Motor neuron (in vitro differentiated cells): ENCODE results near the gene OBI1. TPM values are rescaled to one million over a fixed set of nuclear protein-coding genes. Genes with fewer than 3 reads are reported as not detected.

ENCODE experiments used
- ATAC-seq, 8 experiments: fragments of 200-7000 bp; cut with Tn5 transposase; replicated peaks in 6 of 8; 2 replicates each; pipeline ENCODE4 v1.8.0; 2021; ENCODE audit warnings: mild to moderate bottlenecking in 8 of 8, moderate library complexity in 8 of 8
- H3K27ac ChIP-seq, 2 donors: fragments of 250-450 bp; sonication (Bioruptor Pico); 2 replicates each; pipeline ENCODE4 v1.9.0; 2021; ENCODE audit warnings: antibody characterized with exemption in 2 of 2, mild to moderate bottlenecking in 2 of 2, moderate library complexity in 1 of 2
- H3K4me1 ChIP-seq, 2 donors: fragments of 250-450 bp; sonication (Bioruptor Pico); replicated peaks in 1 of 2; 2 replicates each; pipeline ENCODE4 v1.6.1; 2021; ENCODE audit warnings: antibody characterized with exemption in 2 of 2, mild to moderate bottlenecking in 2 of 2, moderate library complexity in 1 of 2
- H3K4me3 ChIP-seq, 5 donors: fragments of 250-450 bp; sonication (Bioruptor Pico); 2 replicates each; pipeline ENCODE4 v1.9.0; 2021; ENCODE audit warnings: antibody characterized with exemption in 5 of 5, mild to moderate bottlenecking in 5 of 5, moderate library complexity in 4 of 5
- WGBS, 10 experiments: fragments of 450-650 bp; shearing (Covaris generic); methylation state at CpG; one replicate each; pipeline ENCODE4 v1.0.0; 2022; 5-methylcytosine and 5-hydroxymethylcytosine counted together
- in situ Hi-C, 9 experiments: fragments of 400-800 bp; cut with MboI; loops; one replicate each; pipeline ENCODE4 v1.15.0; 2021; ENCODE audit warnings: low sequenced_read_pairs in 9 of 9, low pct_unique_long_range_greater_than_20kb in 2 of 9; ENCODE audit not compliant: unreplicated experiment in 9 of 9
- total RNA-seq, 8 experiments: library from RNA; unstranded; fragments of 300-600 nt; gene quantifications; 2 replicates each; pipeline versions ENCODE4 v1.2.3 to v1.2.4, GENCODE V29; 2022

The OBI1 gene
- total RNA-seq, result 10 to 100 TPM; 10.1 to 27.4 (median 22.5) TPM

GRCh38 chr13:78658630-78659449, at the start of gene OBI1:
Gene OBI1 (minus strand): TSS chr13:78659155. CDS start chr13:78659120, 35 bp downstream.
- peaks cover 4 to 12% of the 10 kb centered on the region in 2 donors for H3K4me1 ChIP-seq
- WGBS, 10 experiments, result 0 to 52% (median 0%) methylated on average over 3 to 22 of the region's 67 CpGs; no CpG with 5 or more reads in 1 of the 10 experiments
- peak; percentile 86 to 97 (median 94) for ATAC-seq
- peak within 1 kb of the TSS; percentile 69 to 86 (median 84) for H3K4me3 ChIP-seq
- peak within 1 kb of the TSS; percentile 78 to 86 for H3K27ac ChIP-seq
- in situ Hi-C loops, result no loop called here

GRCh38 chr13:78701383-78701782, 42.4 kb upstream of the OBI1 start:
- in situ Hi-C loops, result no loop called here
- 0 to 100% (median 100%) methylated on average over 1 of the region's 1 CpG; no CpG with 5 or more reads in 4 of the 10 experiments for WGBS, 10 experiments
- no peak overlapping the region for H3K4me3 ChIP-seq
- no peak overlapping the region for H3K27ac ChIP-seq
- H3K4me1 ChIP-seq, result no peaks in the 10 kb centered on the region
- no peak for ATAC-seq

GRCh38 chr13:78700121-78700910, 41.4 kb upstream of the OBI1 start:
- Histone ChIP-seq H3K4me1 (no peaks in the 10 kb centered on the region), H3K4me3 (no peak overlapping the region), H3K27ac (no peak overlapping the region)
- 0 to 81% (median 34%) methylated on average over 2 to 3 of the region's 3 CpGs; no CpG with 5 or more reads in 1 of the 10 experiments for WGBS, 10 experiments
- ATAC-seq, result no peak
- in situ Hi-C loops, result no loop called here

GRCh38 chr13:78689011-78689410, 30.1 kb upstream of the OBI1 start:
- no peak for ATAC-seq
- Histone ChIP-seq H3K27ac (no peak overlapping the region), H3K4me3 (no peak overlapping the region), H3K4me1 (no peaks in the 10 kb centered on the region)
- WGBS, 10 experiments, result 0 to 80% (median 63%) methylated on average over 1 to 2 of the region's 2 CpGs; no CpG with 5 or more reads in 1 of the 10 experiments
- in situ Hi-C loops, result no loop called here

- Histone ChIP-seq H3K4me1 (no peaks in the 10 kb centered on the region), H3K4me3 (no peak overlapping the region), H3K27ac (no peak overlapping the region)
- in situ Hi-C loops, result no loop called here
- ATAC-seq, result no peak
- WGBS, 10 experiments, result 54 to 100% (median 82%) methylated on average over 1 to 4 of the region's 4 CpGs
Observed at GRCh38 chr13:78686461-78686860, 27.5 kb upstream of the OBI1 start.

- in situ Hi-C loops, result no loop called here
- WGBS, 10 experiments, result 0 to 69% (median 13%) methylated on average over 1 to 6 of the region's 6 CpGs; no CpG with 5 or more reads in 1 of the 10 experiments
- no peak overlapping the region for H3K4me3 ChIP-seq
- peaks cover 13 to 15% of the 10 kb centered on the region in 2 donors for H3K4me1 ChIP-seq
- ATAC-seq, result no peak
- no peak overlapping the region for H3K27ac ChIP-seq
Observed at GRCh38 chr13:78680576-78681350, 21.8 kb upstream of the OBI1 start.

GRCh38 chr13:78680115-78680561, 21.2 kb upstream of the OBI1 start:
- no peak overlapping the region for H3K4me3 ChIP-seq
- in situ Hi-C loops, result no loop called here
- no peak overlapping the region for H3K27ac ChIP-seq
- peak in 4 of 8 experiments; percentile 49 to 60 (median 51) for ATAC-seq
- WGBS, 10 experiments, result 0 to 67% (median 56%) methylated on average over 1 to 7 of the region's 8 CpGs; no CpG with 5 or more reads in 2 of the 10 experiments
- H3K4me1 ChIP-seq, result peaks cover 13 to 15% of the 10 kb centered on the region in 2 donors

GRCh38 chr13:78679329-78679728, 20.4 kb upstream of the OBI1 start:
- in situ Hi-C loops, result no loop called here
- H3K27ac ChIP-seq, result no peak overlapping the region
- ATAC-seq, result no peak
- 0 to 100% (median 83%) methylated on average over 1 of the region's 1 CpG; no CpG with 5 or more reads in 7 of the 10 experiments for WGBS, 10 experiments
- H3K4me3 ChIP-seq, result no peak overlapping the region
- H3K4me1 ChIP-seq, result peaks cover 13 to 15% of the 10 kb centered on the region in 2 donors

- peaks cover 5 to 7% of the 10 kb centered on the region in 2 donors for H3K4me1 ChIP-seq
- ATAC-seq, result no peak
- 50 to 100% (median 64%) methylated on average over 1 to 3 of the region's 3 CpGs; no CpG with 5 or more reads in 1 of the 10 experiments for WGBS, 10 experiments
- in situ Hi-C loops, result no loop called here
- no peak overlapping the region for H3K27ac ChIP-seq
- no peak overlapping the region for H3K4me3 ChIP-seq
Observed at GRCh38 chr13:78675112-78675511, 16.2 kb upstream of the OBI1 start.

GRCh38 chr13:78674638-78675037, 15.7 kb upstream of the OBI1 start:
- in situ Hi-C loops, result no loop called here
- 0 to 71% (median 50%) methylated on average over 1 of the region's 1 CpG; no CpG with 5 or more reads in 3 of the 10 experiments for WGBS, 10 experiments

GRCh38 chr13:78662467-78662866, 3.5 kb upstream of the OBI1 start:
- in situ Hi-C loops, result no loop called here
- no peak overlapping the region for H3K27ac ChIP-seq
- 14 to 100% (median 95%) methylated on average over 1 to 2 of the region's 2 CpGs; no CpG with 5 or more reads in 1 of the 10 experiments for WGBS, 10 experiments
- no peak overlapping the region for H3K4me3 ChIP-seq
- no peak for ATAC-seq
- peaks cover 4% of the 10 kb centered on the region in 2 donors for H3K4me1 ChIP-seq

More at GRCh38 chr13:78674638-78675037, 15.7 kb upstream of the OBI1 start:
- no peak overlapping the region for H3K4me3 ChIP-seq
- peaks cover under 1 to 2% of the 10 kb centered on the region in 2 donors for H3K4me1 ChIP-seq
- no peak overlapping the region for H3K27ac ChIP-seq
- no peak for ATAC-seq

GRCh38 chr13:78660495-78660857, 1.5 kb upstream of the OBI1 start:
- Histone ChIP-seq H3K27ac (no peak overlapping the region), H3K4me3 (no peak overlapping the region), H3K4me1 (peaks cover 4 to 12% of the 10 kb centered on the region in 2 donors)
- in situ Hi-C loops, result no loop called here
- no peak for ATAC-seq
- WGBS, 10 experiments, result 19 to 100% (median 83%) methylated on average over 1 to 2 of the region's 4 CpGs; no CpG with 5 or more reads in 2 of the 10 experiments
